MM.1S (cell line): ENCODE data around the gene CTSK.

Source experiments
- EZH2 ChIP-seq: fragments of 300-600 bp; sonication (generic); optimal IDR thresholded peaks from 2 replicates; pipeline ENCODE3; 2017; ENCODE audit warnings: low read depth, mild to moderate bottlenecking, antibody characterized with exemption, low read length, mixed read lengths
- TF ChIP-seq, protein P1 (sequence below): fragments of 300-600 bp; sonication (generic); IDR thresholded peaks from 2 replicates; pipeline ENCODE4 v1.5.1; 2016; ENCODE audit warnings: antibody characterized with exemption, low read length, mixed read lengths

GRCh38 chr1:150808121-150808520, at the start of gene CTSK:
- TF ChIP-seq, protein P1, sequence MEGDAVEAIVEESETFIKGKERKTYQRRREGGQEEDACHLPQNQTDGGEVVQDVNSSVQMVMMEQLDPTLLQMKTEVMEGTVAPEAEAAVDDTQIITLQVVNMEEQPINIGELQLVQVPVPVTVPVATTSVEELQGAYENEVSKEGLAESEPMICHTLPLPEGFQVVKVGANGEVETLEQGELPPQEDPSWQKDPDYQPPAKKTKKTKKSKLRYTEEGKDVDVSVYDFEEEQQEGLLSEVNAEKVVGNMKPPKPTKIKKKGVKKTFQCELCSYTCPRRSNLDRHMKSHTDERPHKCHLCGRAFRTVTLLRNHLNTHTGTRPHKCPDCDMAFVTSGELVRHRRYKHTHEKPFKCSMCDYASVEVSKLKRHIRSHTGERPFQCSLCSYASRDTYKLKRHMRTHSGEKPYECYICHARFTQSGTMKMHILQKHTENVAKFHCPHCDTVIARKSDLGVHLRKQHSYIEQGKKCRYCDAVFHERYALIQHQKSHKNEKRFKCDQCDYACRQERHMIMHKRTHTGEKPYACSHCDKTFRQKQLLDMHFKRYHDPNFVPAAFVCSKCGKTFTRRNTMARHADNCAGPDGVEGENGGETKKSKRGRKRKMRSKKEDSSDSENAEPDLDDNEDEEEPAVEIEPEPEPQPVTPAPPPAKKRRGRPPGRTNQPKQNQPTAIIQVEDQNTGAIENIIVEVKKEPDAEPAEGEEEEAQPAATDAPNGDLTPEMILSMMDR = no peak
- TF ChIP-seq EZH2 = no peak
